Measurements from ENCODE around the gene PGAM1.

PGAM1 gene

GRCh38 chr10:97428572-97428981 lies 2.6 kb downstream of the PGAM1 start:
- DNase-seq: no peak
- TF ChIP-seq CTCF (IDR thresholded peaks at IDR 0.05; ENCODE audit: low read depth, low read length): no peak
- Histone ChIP-seq H3K4me3 (ENCODE audit: low read depth, low read length) (no peak overlapping the region), H3K9me3 (ENCODE audit: severe bottlenecking) (no peaks in the 10 kb centered on the region), H3K27me3 (ENCODE audit: insufficient read depth, low read depth, severe bottlenecking) (no peaks in the 10 kb centered on the region), H3K36me3 (peaks cover 71% of the 10 kb centered on the region), H3K27ac (no peak overlapping the region)

- Histone ChIP-seq H3K4me3 (ENCODE audit: low read depth, low read length) (no peak overlapping the region), H3K27me3 (ENCODE audit: insufficient read depth, low read depth, severe bottlenecking) (no peaks in the 10 kb centered on the region), H3K36me3 (peaks cover 82% of the 10 kb centered on the region), H3K27ac (no peak overlapping the region), H3K9me3 (ENCODE audit: severe bottlenecking) (no peaks in the 10 kb centered on the region)
- DNase-seq: no peak
- no peak; the same call in 1 of the 2 replicates for TF ChIP-seq CTCF (IDR thresholded peaks at IDR 0.05; ENCODE audit: low read depth, low read length)
Observed at GRCh38 chr10:97434055-97434454, 8.1 kb downstream of the PGAM1 start.

- no peak for TF ChIP-seq CTCF (IDR thresholded peaks at IDR 0.05; ENCODE audit: low read depth, low read length)
- H3K27me3 ChIP-seq (ENCODE audit: insufficient read depth, low read depth, severe bottlenecking): no peaks in the 10 kb centered on the region
- no peak overlapping the region for H3K27ac ChIP-seq
- no peak for DNase-seq
- H3K36me3 ChIP-seq: peaks cover 82% of the 10 kb centered on the region
- H3K9me3 ChIP-seq (ENCODE audit: severe bottlenecking): no peaks in the 10 kb centered on the region
- no peak overlapping the region for H3K4me3 ChIP-seq (ENCODE audit: low read depth, low read length)
Observed at GRCh38 chr10:97434557-97434956, 8.6 kb downstream of the PGAM1 start.

- Histone ChIP-seq H3K9me3 (ENCODE audit: severe bottlenecking) (no peaks in the 10 kb centered on the region), H3K27ac (no peak overlapping the region), H3K27me3 (ENCODE audit: insufficient read depth, low read depth, severe bottlenecking) (no peaks in the 10 kb centered on the region), H3K36me3 (peaks cover 80% of the 10 kb centered on the region), H3K4me3 (ENCODE audit: low read depth, low read length) (no peak overlapping the region)
- no peak for TF ChIP-seq CTCF (IDR thresholded peaks at IDR 0.05; ENCODE audit: low read depth, low read length)
- DNase-seq: no peak
Observed at GRCh38 chr10:97435211-97435610, 9.2 kb downstream of the PGAM1 start.

- H3K4me3 ChIP-seq (ENCODE audit: low read depth, low read length): no peak overlapping the region
- no peak overlapping the region for H3K27ac ChIP-seq
- no peak for TF ChIP-seq CTCF (IDR thresholded peaks at IDR 0.05; ENCODE audit: low read depth, low read length)
- no peak for DNase-seq
- peaks cover 54% of the 10 kb centered on the region for H3K36me3 ChIP-seq
- no peaks in the 10 kb centered on the region for H3K27me3 ChIP-seq (ENCODE audit: insufficient read depth, low read depth, severe bottlenecking)
- no peaks in the 10 kb centered on the region for H3K9me3 ChIP-seq (ENCODE audit: severe bottlenecking)
Observed at GRCh38 chr10:97442277-97442676, 16.3 kb downstream of the PGAM1 start.

- Histone ChIP-seq H3K9me3 (ENCODE audit: severe bottlenecking) (no peaks in the 10 kb centered on the region), H3K27me3 (ENCODE audit: insufficient read depth, low read depth, severe bottlenecking) (no peaks in the 10 kb centered on the region), H3K36me3 (peaks cover 44% of the 10 kb centered on the region), H3K27ac (no peak overlapping the region), H3K4me3 (ENCODE audit: low read depth, low read length) (no peak overlapping the region)
- DNase-seq: no peak
- no peak for TF ChIP-seq CTCF (IDR thresholded peaks at IDR 0.05; ENCODE audit: low read depth, low read length)
Observed at GRCh38 chr10:97444212-97444611, 18.2 kb downstream of the PGAM1 start.

Measured in WERI-Rb-1 (cell line).